Amniotic epithelial cell (primary cell): ENCODE measurements around the gene ESRRG.
"Not testable (repeated sequence)": the region's sequence is repeated elsewhere in the genome, so short reads cannot be mapped to it uniquely, and the experiment has no call there.

ENCODE experiments used
- DNase-seq: peaks from one replicate; pipeline ENCODE4 v3.0.0-alpha.2; 2010; ENCODE audit warnings: low read depth

ESRRG gene

GRCh38 chr1:216563087-216563486 lies 160.1 kb downstream of the ESRRG start:
- DNase-seq: no peak

GRCh38 chr1:216562383-216562782 lies 160.8 kb downstream of the ESRRG start:
- DNase-seq: no peak

- DNase-seq: no peak
Observed at GRCh38 chr1:216560527-216560926, 162.7 kb downstream of the ESRRG start.

- DNase-seq: no peak
Observed at GRCh38 chr1:216559359-216559758, 163.9 kb downstream of the ESRRG start.

- no peak for DNase-seq
Observed at GRCh38 chr1:216555653-216556052, 167.6 kb downstream of the ESRRG start.

- DNase-seq: no peak
Observed at GRCh38 chr1:216554934-216555333, 168.3 kb downstream of the ESRRG start.

GRCh38 chr1:216553766-216554165 lies 169.5 kb downstream of the ESRRG start:
- no peak for DNase-seq

GRCh38 chr1:216553040-216553439 lies 170.2 kb downstream of the ESRRG start:
- DNase-seq: no peak

- DNase-seq: no peak
Observed at GRCh38 chr1:216549796-216550195, 173.4 kb downstream of the ESRRG start.

- DNase-seq: no peak
Observed at GRCh38 chr1:216542741-216543140, 180.5 kb downstream of the ESRRG start.

- DNase-seq: no peak
Observed at GRCh38 chr1:216542263-216542662, 181.0 kb downstream of the ESRRG start.

GRCh38 chr1:216535751-216536150 lies 187.5 kb downstream of the ESRRG start:
- DNase-seq: no peak

- no peak for DNase-seq
Observed at GRCh38 chr1:216535059-216535458, 188.2 kb downstream of the ESRRG start.

GRCh38 chr1:216533776-216534175 lies 189.5 kb downstream of the ESRRG start:
- DNase-seq: no peak

- no peak for DNase-seq
Observed at GRCh38 chr1:216532251-216532798, 190.9 kb downstream of the ESRRG start.

GRCh38 chr1:216531263-216532239 lies 191.7 kb downstream of the ESRRG start:
- DNase-seq: peak; percentile 9

- DNase-seq: not testable (repeated sequence)
Observed at GRCh38 chr1:216529851-216530250, 193.4 kb downstream of the ESRRG start.

GRCh38 chr1:216528816-216529215 lies 194.4 kb downstream of the ESRRG start:
- peak; percentile 1 for DNase-seq

GRCh38 chr1:216523449-216524190 lies 199.6 kb downstream of the ESRRG start:
- DNase-seq: peak; percentile 53

- no peak for DNase-seq
Observed at GRCh38 chr1:216523043-216523442, 200.2 kb downstream of the ESRRG start.

- no peak for DNase-seq
Observed at GRCh38 chr1:216521477-216521876, 201.8 kb downstream of the ESRRG start.

GRCh38 chr1:216518844-216519627 lies 204.2 kb downstream of the ESRRG start:
- no peak for DNase-seq
